Fibroblast of lung (primary cell): Measurements from ENCODE around the gene ANKS1A.

Source experiments
- EZH2 ChIP-seq: IDR thresholded peaks from 2 replicates; pipeline ENCODE4 v1.5.1; 2012; ENCODE audit warnings: low read length, control low read depth, mild to moderate bottlenecking; ENCODE audit errors: missing control alignments
- TF ChIP-seq, protein P1 (sequence below), 2 donors: IDR thresholded peaks in 1 of 2; conservative IDR thresholded peaks in 1 of 2; 1 replicate in 1 of 2; 2 replicates in 1 of 2; pipeline ENCODE4 v1.5.1; 2011 to 2012; ENCODE audit warnings: low read length in 2 of 2, control low read depth in 1 of 2, inconsistent platforms in 1 of 2, low read depth in 1 of 2, mild to moderate bottlenecking in 1 of 2

DNA sequence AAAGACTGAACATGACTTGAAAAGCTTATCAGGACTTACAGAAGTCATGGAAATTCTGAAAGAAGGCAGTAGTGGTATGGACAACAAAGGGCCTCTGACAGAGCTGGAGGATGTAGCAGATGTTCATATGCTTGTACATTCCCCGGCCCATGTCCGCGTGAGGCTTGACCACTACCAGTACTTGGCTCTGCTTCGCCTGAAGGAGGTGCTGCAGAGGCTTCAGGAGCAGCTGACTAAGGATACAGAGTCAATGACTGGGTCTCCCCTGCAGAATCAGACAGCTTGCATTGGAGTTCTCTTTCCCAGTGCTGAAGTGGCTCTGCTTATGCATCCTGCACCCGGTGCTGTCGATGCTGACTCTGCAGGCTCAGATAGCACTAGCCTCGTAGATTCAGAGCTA, 30.4 kb upstream of the ANKS1A start:
- TF ChIP-seq, protein P1, sequence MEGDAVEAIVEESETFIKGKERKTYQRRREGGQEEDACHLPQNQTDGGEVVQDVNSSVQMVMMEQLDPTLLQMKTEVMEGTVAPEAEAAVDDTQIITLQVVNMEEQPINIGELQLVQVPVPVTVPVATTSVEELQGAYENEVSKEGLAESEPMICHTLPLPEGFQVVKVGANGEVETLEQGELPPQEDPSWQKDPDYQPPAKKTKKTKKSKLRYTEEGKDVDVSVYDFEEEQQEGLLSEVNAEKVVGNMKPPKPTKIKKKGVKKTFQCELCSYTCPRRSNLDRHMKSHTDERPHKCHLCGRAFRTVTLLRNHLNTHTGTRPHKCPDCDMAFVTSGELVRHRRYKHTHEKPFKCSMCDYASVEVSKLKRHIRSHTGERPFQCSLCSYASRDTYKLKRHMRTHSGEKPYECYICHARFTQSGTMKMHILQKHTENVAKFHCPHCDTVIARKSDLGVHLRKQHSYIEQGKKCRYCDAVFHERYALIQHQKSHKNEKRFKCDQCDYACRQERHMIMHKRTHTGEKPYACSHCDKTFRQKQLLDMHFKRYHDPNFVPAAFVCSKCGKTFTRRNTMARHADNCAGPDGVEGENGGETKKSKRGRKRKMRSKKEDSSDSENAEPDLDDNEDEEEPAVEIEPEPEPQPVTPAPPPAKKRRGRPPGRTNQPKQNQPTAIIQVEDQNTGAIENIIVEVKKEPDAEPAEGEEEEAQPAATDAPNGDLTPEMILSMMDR (conservative IDR thresholded peaks at IDR 0.05 in 1 of 2, IDR thresholded peaks at IDR 0.05 in 1 of 2; ENCODE audit: low read depth in 1 of 2, low read length in 2 of 2): no peak
- no peak for TF ChIP-seq EZH2
